ENCODE measurements around the gene GINS3. TPM values are rescaled to one million over a fixed set of nuclear protein-coding genes. Genes with fewer than 3 reads are reported as not detected.

GINS3 gene
- total RNA-seq, 3 donors from 2014 or later: 2.6 to 5.2 (median 4.0) TPM

DNA sequence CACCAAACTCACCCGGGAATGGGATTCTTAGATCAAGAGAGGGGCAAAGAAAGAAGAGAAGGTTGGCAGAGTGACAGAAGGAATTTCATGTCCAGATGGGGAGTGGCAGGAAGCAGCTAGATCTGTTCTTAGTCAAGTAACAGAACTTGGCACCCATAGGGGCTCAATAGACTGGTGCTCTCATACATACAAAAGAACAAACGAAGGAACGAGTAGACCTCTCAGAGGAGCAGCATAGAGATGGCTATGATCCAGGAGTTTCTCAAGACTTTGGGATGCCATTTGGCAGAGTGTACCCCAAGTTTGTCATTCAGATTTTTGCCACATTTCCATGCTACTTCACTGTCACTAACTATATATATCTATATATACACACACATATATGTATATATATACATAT lies 47.9 kb downstream of the GINS3 start:
- intact Hi-C loops (cut with DNase I, micrococcal nuclease): no loop called here
- TF ChIP-seq, protein P1, sequence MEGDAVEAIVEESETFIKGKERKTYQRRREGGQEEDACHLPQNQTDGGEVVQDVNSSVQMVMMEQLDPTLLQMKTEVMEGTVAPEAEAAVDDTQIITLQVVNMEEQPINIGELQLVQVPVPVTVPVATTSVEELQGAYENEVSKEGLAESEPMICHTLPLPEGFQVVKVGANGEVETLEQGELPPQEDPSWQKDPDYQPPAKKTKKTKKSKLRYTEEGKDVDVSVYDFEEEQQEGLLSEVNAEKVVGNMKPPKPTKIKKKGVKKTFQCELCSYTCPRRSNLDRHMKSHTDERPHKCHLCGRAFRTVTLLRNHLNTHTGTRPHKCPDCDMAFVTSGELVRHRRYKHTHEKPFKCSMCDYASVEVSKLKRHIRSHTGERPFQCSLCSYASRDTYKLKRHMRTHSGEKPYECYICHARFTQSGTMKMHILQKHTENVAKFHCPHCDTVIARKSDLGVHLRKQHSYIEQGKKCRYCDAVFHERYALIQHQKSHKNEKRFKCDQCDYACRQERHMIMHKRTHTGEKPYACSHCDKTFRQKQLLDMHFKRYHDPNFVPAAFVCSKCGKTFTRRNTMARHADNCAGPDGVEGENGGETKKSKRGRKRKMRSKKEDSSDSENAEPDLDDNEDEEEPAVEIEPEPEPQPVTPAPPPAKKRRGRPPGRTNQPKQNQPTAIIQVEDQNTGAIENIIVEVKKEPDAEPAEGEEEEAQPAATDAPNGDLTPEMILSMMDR (IDR thresholded peaks at IDR 0.05): no peak
- ATAC-seq (no peak), DNase-seq (no peak)
- Histone ChIP-seq H3K36me3 (ENCODE audit: low read depth) (no peaks in the 10 kb centered on the region), H3K4me3 (no peak overlapping the region), H3K4me1 (ENCODE audit: low read depth) (no peaks in the 10 kb centered on the region), H3K9me3 (no peaks in the 10 kb centered on the region)

DNA sequence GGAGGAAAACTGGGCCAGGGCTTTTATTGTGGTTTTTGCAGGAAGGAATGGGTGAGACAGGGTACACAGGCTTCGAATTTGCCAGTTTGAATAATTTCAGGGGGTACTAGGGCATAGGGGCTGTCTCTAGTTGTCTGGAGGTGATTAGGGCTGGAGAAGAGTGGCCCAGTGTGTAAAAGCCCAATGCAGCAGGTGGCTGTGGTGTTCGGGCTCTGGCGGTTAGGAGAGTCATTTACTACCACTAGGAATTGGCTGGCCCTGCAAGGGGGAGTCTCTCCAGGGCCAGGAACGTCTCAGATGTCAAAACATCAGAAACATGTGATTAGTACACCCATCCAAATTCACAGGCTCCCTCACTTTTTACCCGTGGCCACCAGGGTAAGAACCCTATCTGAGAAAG lies 50.3 kb downstream of the GINS3 start:
- Histone ChIP-seq H3K9me3 (no peaks in the 10 kb centered on the region), H3K4me3 (no peak overlapping the region), H3K4me1 (ENCODE audit: low read depth) (no peaks in the 10 kb centered on the region), H3K36me3 (ENCODE audit: low read depth) (no peaks in the 10 kb centered on the region)
- DNase-seq (no peak), ATAC-seq (no peak)
- TF ChIP-seq, protein P1 (IDR thresholded peaks at IDR 0.05): no peak
- intact Hi-C loops (cut with DNase I, micrococcal nuclease): no loop called here

DNA sequence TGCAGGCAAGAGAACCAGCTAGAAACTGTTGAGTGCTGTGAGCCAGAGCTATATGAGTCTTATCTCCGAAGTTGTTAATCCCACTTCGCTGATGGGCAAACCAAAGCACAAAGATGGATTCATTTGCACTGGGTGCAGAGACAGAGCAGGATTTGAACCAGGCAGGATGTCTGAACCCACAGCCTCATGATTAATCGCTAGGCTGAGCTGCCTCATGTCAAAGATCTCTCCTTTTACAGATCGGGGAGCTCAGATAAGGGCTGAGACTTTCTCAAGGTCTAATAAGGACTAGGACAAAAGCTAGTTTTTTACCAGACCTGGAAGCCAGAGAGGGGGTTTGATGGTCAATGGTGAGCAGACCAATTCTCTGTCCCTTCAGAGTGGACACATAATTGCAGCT lies 51.5 kb downstream of the GINS3 start:
- TF ChIP-seq, protein P1 (IDR thresholded peaks at IDR 0.05): no peak
- no peaks in the 10 kb centered on the region for H3K9me3 ChIP-seq
- intact Hi-C loops (cut with DNase I, micrococcal nuclease): no loop called here
- H3K36me3 ChIP-seq (ENCODE audit: low read depth): no peaks in the 10 kb centered on the region
- ATAC-seq (no peak), DNase-seq (no peak)
- H3K4me3 ChIP-seq: no peak overlapping the region
- H3K4me1 ChIP-seq (ENCODE audit: low read depth): no peaks in the 10 kb centered on the region

DNA sequence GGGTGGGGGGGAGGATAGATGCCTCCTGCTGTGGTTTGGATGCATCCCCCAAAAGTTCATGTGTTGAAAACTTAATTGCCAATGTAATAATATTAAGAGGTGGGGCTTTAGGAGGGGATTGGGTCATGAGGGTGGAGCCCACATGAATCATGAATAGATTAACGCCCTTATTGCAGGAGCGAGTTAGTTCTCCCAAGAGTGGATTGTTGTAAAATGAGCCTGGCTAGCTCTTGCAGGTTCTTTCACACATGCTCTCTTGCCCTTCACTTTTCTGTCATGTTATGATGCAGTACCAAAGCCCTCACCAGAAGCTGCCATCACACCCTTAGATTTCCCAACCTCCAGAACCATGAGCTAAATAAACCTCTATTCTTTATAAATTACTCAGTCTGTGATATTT lies 52.0 kb downstream of the GINS3 start:
- Histone ChIP-seq H3K4me3 (no peak overlapping the region), H3K36me3 (ENCODE audit: low read depth) (no peaks in the 10 kb centered on the region), H3K9me3 (no peaks in the 10 kb centered on the region), H3K4me1 (ENCODE audit: low read depth) (no peaks in the 10 kb centered on the region)
- TF ChIP-seq, protein P1 (IDR thresholded peaks at IDR 0.05): no peak
- intact Hi-C loops (cut with DNase I, micrococcal nuclease): no loop called here
- ATAC-seq (no peak), DNase-seq (no peak)

DNA sequence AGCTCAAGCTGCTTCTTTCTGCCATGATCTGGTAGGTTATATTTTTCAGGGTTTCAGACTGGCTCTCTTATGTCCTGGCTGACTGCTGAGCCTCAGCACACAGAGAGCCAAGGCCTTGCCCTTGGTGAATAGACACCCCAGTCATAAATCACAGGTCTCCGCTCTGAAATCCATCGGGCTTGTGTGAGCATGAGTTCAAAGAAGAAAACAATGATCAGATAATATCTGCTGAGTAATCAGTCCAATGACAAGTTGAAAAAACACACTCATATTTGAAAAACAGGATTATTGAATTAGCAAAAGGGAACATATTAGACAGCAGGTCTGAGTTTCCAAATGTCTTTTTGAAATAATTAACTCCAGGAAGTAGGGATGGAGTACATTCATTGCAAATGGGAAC lies 56.6 kb downstream of the GINS3 start:
- Histone ChIP-seq H3K9me3 (no peaks in the 10 kb centered on the region), H3K4me1 (ENCODE audit: low read depth) (no peaks in the 10 kb centered on the region), H3K4me3 (no peak overlapping the region), H3K36me3 (ENCODE audit: low read depth) (no peaks in the 10 kb centered on the region)
- ATAC-seq: no peak
- TF ChIP-seq, protein P1 (IDR thresholded peaks at IDR 0.05): no peak
- intact Hi-C loops (cut with DNase I, micrococcal nuclease): no loop called here
- no peak for DNase-seq

DNA sequence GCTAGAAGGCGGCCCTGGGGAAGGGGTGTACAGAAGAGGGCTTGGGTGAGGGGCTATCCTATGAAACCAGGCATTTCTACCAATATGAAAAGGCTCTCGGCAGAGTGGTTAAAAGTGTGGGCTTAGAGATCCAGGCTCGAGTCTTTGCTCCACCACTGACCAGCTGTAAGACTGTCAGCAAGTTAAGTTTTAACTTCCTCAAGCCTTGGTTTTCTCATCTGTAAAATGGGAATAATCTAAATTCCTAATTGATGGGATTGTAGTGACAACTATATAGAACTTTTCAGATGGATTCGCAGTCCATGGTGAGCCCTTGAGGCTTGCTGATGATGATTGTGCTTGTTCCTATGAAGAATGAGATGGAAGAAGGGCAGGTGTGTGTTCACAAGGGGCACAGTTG lies 57.0 kb downstream of the GINS3 start:
- Histone ChIP-seq H3K9me3 (no peaks in the 10 kb centered on the region), H3K36me3 (ENCODE audit: low read depth) (no peaks in the 10 kb centered on the region), H3K4me3 (no peak overlapping the region), H3K4me1 (ENCODE audit: low read depth) (no peaks in the 10 kb centered on the region)
- intact Hi-C loops (cut with DNase I, micrococcal nuclease): no loop called here
- TF ChIP-seq, protein P1 (IDR thresholded peaks at IDR 0.05): no peak
- ATAC-seq (no peak), DNase-seq (no peak)

Data from mucosa of descending colon (tissue), 3 donors.